ENCODE data around the gene SYT7.

DNA sequence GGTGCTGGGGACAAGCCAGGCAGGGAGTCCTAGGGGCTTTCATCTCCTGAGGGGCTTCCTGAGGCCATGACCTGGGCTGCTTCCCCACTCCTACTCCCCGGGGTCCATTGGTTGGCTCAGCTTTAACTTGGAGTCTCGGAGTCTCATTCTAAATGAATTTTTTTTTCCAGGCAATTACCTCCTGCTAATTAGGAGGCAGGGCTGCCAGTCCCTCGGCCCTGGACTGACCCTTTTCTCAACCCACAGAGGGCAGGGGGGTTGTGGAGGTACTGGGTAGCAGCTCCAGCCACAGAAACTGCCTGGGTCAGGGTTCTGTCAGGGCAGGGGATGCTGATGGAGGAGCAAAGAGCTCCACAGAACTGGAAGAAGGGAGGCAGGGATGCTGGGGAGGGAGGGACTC, 11.9 kb downstream of the SYT7 start:
- no peak for TF ChIP-seq CTCF (IDR thresholded peaks at IDR 0.05)
- no peak for TF ChIP-seq HES2 (IDR thresholded peaks at IDR 0.05)
- TF ChIP-seq EHMT2 (IDR thresholded peaks at IDR 0.05; ENCODE audit: low read depth), result no peak
- no peak for TF ChIP-seq POLR2A (IDR thresholded peaks at IDR 0.05; ENCODE audit: low read length)
- TF ChIP-seq CEBPB (IDR thresholded peaks at IDR 0.05), result no peak
- TF ChIP-seq, protein P1, sequence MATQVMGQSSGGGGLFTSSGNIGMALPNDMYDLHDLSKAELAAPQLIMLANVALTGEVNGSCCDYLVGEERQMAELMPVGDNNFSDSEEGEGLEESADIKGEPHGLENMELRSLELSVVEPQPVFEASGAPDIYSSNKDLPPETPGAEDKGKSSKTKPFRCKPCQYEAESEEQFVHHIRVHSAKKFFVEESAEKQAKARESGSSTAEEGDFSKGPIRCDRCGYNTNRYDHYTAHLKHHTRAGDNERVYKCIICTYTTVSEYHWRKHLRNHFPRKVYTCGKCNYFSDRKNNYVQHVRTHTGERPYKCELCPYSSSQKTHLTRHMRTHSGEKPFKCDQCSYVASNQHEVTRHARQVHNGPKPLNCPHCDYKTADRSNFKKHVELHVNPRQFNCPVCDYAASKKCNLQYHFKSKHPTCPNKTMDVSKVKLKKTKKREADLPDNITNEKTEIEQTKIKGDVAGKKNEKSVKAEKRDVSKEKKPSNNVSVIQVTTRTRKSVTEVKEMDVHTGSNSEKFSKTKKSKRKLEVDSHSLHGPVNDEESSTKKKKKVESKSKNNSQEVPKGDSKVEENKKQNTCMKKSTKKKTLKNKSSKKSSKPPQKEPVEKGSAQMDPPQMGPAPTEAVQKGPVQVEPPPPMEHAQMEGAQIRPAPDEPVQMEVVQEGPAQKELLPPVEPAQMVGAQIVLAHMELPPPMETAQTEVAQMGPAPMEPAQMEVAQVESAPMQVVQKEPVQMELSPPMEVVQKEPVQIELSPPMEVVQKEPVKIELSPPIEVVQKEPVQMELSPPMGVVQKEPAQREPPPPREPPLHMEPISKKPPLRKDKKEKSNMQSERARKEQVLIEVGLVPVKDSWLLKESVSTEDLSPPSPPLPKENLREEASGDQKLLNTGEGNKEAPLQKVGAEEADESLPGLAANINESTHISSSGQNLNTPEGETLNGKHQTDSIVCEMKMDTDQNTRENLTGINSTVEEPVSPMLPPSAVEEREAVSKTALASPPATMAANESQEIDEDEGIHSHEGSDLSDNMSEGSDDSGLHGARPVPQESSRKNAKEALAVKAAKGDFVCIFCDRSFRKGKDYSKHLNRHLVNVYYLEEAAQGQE (IDR thresholded peaks at IDR 0.05), result no peak
- no peak for TF ChIP-seq CHD2 (IDR thresholded peaks at IDR 0.05; ENCODE audit: low read length, partially characterized antibody)
- no peak for TF ChIP-seq RNF2 (IDR thresholded peaks at IDR 0.05; ENCODE audit: borderline replicate concordance, low read depth)
- TF ChIP-seq HDAC2 (IDR thresholded peaks at IDR 0.05), result no peak
- no peak for TF ChIP-seq CHD4 (IDR thresholded peaks at IDR 0.05; ENCODE audit: borderline replicate concordance)
- TF ChIP-seq RCOR1 (IDR thresholded peaks at IDR 0.05; ENCODE audit: low read depth, low read length), result no peak
- no peak for TF ChIP-seq SREBF2 (IDR thresholded peaks at IDR 0.05)
- TF ChIP-seq HOXA7 (CRISPR knock-in tag; IDR thresholded peaks at IDR 0.05), result no peak
